ENCODE data around the gene GRID1.

GRID1 gene

DNA sequence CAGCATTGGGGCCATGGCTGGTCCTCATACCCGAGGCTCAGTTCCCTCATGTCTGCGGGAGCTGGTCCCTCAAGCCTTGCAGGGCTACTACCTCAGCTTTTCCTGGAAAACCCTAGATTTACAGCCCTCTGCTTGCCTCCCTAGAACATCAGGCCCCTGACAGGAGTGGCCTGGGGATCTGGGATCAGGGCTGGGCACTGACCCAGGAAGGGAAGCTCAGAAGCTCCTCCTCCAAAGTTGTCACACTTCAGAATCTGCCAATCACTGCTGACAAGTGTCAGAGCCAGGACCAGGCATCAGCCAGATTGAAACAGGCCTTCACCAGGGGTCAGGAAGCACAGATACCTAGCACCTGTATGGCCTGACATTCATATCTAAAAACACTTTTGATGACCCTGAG lies 115.2 kb downstream of the GRID1 start:
- Histone ChIP-seq H3K27ac (no peak overlapping the region), H3K4me1 (peaks cover 0 to 11% (median 2%) of the 10 kb centered on the region in 4 donors), H3K27me3 (no peaks in the 10 kb centered on the region), H3K9me3 (no peaks in the 10 kb centered on the region), H3K4me3 (no peak overlapping the region), H3K36me3 (no peaks in the 10 kb centered on the region)
- TF ChIP-seq CTCF (IDR thresholded peaks at IDR 0.05): no peak
- intact Hi-C loops (cut with DNase I; ENCODE audit: low total_unique reads): no loop called here
- no peak for DNase-seq

DNA sequence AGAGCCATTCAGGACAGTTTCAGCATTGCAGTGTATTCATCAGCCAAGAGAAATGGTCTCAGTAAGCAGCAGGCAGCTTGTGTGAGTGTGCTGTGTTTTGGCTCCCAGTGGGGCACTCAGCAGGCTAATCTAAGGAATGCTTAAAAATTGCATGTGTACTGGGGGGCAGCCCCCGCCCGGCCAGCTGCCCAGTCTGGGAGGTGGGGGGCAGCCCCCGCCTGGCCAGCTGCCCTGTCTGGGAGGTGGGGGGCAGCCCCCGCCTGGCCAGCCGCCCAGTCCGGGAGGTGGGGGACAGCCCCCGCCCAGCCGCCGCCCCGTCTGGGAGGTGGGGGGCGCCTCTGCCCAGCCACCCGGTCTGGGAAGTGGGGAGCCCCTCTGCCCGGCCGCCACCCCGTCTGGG lies 116.2 kb downstream of the GRID1 start:
- H3K36me3 ChIP-seq: no peaks in the 10 kb centered on the region
- no peak overlapping the region for H3K4me3 ChIP-seq
- no peak overlapping the region for H3K27ac ChIP-seq
- H3K9me3 ChIP-seq: no peaks in the 10 kb centered on the region
- intact Hi-C loops (cut with DNase I; ENCODE audit: low total_unique reads): no loop called here
- peaks cover 0 to 11% (median 2%) of the 10 kb centered on the region in 4 donors for H3K4me1 ChIP-seq
- H3K27me3 ChIP-seq: no peaks in the 10 kb centered on the region
- peak in 1 of 2 donors; percentile 62 for DNase-seq
- no peak for TF ChIP-seq CTCF (IDR thresholded peaks at IDR 0.05)

- DNase-seq: peak in 1 of 2 donors; percentile 20
- Histone ChIP-seq H3K27me3 (no peaks in the 10 kb centered on the region), H3K27ac (no peak overlapping the region), H3K9me3 (no peaks in the 10 kb centered on the region), H3K4me1 (peaks cover 0 to 11% (median 2%) of the 10 kb centered on the region in 4 donors), H3K36me3 (no peaks in the 10 kb centered on the region), H3K4me3 (no peak overlapping the region)
- intact Hi-C loops (cut with DNase I; ENCODE audit: low total_unique reads): no loop called here
- TF ChIP-seq CTCF (IDR thresholded peaks at IDR 0.05): no peak
Measured at GRCh38 chr10:86249794-86250193, 116.8 kb downstream of the GRID1 start.

- Histone ChIP-seq H3K27ac (no peak overlapping the region), H3K4me1 (peaks cover 0 to 11% (median 2%) of the 10 kb centered on the region in 4 donors), H3K9me3 (no peaks in the 10 kb centered on the region), H3K4me3 (no peak overlapping the region), H3K36me3 (no peaks in the 10 kb centered on the region), H3K27me3 (no peaks in the 10 kb centered on the region)
- no peak for DNase-seq
- intact Hi-C loops (cut with DNase I; ENCODE audit: low total_unique reads): no loop called here
- TF ChIP-seq CTCF (IDR thresholded peaks at IDR 0.05): no peak
Measured at GRCh38 chr10:86248062-86248461, 118.5 kb downstream of the GRID1 start.

- H3K4me3 ChIP-seq: no peak overlapping the region
- H3K27me3 ChIP-seq: no peaks in the 10 kb centered on the region
- H3K36me3 ChIP-seq: no peaks in the 10 kb centered on the region
- no peak overlapping the region for H3K27ac ChIP-seq
- no peak for TF ChIP-seq CTCF (IDR thresholded peaks at IDR 0.05)
- intact Hi-C loops (cut with DNase I; ENCODE audit: low total_unique reads): no loop called here
- no peak for DNase-seq
- no peaks in the 10 kb centered on the region for H3K9me3 ChIP-seq
- peaks cover 0 to 11% (median 2%) of the 10 kb centered on the region in 4 donors for H3K4me1 ChIP-seq
Measured at GRCh38 chr10:86247588-86247987, 119.0 kb downstream of the GRID1 start.

- H3K27ac ChIP-seq: no peak overlapping the region
- intact Hi-C loops (cut with DNase I; ENCODE audit: low total_unique reads): no loop called here
- H3K27me3 ChIP-seq: no peaks in the 10 kb centered on the region
- H3K4me1 ChIP-seq: peaks cover 0 to 11% (median 2%) of the 10 kb centered on the region in 4 donors
- TF ChIP-seq CTCF (IDR thresholded peaks at IDR 0.05): no peak
- DNase-seq: no peak
- H3K4me3 ChIP-seq: no peak overlapping the region
- H3K9me3 ChIP-seq: no peaks in the 10 kb centered on the region
- no peaks in the 10 kb centered on the region for H3K36me3 ChIP-seq
Measured at GRCh38 chr10:86247073-86247472, 119.5 kb downstream of the GRID1 start.
